ENCODE results near the gene MAFF. TPM values are rescaled to one million over a fixed set of nuclear protein-coding genes. Genes with fewer than 3 reads are reported as not detected.
A peak's percentile ranks its signal among the peaks of the same experiment; 100 is the strongest.

MAFF gene
- total and polyA plus RNA-seq, 9 of the 15 experiments (the other 6 are each of a cell fraction or from before 2014, with no cell fraction given) = 0.51 to 8.0 (median 5.4) TPM

DNA sequence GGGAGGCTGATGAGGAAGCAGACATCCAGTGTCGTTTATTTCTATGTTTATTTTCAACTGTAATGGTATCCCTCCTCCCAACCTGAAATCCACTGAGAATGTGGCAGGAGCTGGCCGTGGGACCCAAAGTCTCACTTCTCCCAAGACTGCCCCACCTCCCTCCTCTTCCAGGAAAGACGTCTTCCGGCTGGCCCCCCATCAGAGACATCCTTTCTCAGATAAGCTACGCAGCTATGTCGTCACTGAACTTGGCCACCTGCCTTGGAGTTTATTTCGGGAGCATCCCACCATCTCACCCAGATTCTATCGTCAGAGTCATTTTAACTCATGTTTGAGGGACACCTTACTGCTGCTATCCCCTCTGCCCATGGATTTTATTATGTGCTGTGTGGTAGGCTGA, 57.1 kb downstream of the MAFF start (continued):
- TF ChIP-seq, protein P1, sequence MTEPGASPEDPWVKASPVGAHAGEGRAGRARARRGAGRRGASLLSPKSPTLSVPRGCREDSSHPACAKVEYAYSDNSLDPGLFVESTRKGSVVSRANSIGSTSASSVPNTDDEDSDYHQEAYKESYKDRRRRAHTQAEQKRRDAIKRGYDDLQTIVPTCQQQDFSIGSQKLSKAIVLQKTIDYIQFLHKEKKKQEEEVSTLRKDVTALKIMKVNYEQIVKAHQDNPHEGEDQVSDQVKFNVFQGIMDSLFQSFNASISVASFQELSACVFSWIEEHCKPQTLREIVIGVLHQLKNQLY (CRISPR knock-in tag; conservative IDR thresholded peaks at IDR 0.05) = no peak
- TF ChIP-seq, protein P2, sequence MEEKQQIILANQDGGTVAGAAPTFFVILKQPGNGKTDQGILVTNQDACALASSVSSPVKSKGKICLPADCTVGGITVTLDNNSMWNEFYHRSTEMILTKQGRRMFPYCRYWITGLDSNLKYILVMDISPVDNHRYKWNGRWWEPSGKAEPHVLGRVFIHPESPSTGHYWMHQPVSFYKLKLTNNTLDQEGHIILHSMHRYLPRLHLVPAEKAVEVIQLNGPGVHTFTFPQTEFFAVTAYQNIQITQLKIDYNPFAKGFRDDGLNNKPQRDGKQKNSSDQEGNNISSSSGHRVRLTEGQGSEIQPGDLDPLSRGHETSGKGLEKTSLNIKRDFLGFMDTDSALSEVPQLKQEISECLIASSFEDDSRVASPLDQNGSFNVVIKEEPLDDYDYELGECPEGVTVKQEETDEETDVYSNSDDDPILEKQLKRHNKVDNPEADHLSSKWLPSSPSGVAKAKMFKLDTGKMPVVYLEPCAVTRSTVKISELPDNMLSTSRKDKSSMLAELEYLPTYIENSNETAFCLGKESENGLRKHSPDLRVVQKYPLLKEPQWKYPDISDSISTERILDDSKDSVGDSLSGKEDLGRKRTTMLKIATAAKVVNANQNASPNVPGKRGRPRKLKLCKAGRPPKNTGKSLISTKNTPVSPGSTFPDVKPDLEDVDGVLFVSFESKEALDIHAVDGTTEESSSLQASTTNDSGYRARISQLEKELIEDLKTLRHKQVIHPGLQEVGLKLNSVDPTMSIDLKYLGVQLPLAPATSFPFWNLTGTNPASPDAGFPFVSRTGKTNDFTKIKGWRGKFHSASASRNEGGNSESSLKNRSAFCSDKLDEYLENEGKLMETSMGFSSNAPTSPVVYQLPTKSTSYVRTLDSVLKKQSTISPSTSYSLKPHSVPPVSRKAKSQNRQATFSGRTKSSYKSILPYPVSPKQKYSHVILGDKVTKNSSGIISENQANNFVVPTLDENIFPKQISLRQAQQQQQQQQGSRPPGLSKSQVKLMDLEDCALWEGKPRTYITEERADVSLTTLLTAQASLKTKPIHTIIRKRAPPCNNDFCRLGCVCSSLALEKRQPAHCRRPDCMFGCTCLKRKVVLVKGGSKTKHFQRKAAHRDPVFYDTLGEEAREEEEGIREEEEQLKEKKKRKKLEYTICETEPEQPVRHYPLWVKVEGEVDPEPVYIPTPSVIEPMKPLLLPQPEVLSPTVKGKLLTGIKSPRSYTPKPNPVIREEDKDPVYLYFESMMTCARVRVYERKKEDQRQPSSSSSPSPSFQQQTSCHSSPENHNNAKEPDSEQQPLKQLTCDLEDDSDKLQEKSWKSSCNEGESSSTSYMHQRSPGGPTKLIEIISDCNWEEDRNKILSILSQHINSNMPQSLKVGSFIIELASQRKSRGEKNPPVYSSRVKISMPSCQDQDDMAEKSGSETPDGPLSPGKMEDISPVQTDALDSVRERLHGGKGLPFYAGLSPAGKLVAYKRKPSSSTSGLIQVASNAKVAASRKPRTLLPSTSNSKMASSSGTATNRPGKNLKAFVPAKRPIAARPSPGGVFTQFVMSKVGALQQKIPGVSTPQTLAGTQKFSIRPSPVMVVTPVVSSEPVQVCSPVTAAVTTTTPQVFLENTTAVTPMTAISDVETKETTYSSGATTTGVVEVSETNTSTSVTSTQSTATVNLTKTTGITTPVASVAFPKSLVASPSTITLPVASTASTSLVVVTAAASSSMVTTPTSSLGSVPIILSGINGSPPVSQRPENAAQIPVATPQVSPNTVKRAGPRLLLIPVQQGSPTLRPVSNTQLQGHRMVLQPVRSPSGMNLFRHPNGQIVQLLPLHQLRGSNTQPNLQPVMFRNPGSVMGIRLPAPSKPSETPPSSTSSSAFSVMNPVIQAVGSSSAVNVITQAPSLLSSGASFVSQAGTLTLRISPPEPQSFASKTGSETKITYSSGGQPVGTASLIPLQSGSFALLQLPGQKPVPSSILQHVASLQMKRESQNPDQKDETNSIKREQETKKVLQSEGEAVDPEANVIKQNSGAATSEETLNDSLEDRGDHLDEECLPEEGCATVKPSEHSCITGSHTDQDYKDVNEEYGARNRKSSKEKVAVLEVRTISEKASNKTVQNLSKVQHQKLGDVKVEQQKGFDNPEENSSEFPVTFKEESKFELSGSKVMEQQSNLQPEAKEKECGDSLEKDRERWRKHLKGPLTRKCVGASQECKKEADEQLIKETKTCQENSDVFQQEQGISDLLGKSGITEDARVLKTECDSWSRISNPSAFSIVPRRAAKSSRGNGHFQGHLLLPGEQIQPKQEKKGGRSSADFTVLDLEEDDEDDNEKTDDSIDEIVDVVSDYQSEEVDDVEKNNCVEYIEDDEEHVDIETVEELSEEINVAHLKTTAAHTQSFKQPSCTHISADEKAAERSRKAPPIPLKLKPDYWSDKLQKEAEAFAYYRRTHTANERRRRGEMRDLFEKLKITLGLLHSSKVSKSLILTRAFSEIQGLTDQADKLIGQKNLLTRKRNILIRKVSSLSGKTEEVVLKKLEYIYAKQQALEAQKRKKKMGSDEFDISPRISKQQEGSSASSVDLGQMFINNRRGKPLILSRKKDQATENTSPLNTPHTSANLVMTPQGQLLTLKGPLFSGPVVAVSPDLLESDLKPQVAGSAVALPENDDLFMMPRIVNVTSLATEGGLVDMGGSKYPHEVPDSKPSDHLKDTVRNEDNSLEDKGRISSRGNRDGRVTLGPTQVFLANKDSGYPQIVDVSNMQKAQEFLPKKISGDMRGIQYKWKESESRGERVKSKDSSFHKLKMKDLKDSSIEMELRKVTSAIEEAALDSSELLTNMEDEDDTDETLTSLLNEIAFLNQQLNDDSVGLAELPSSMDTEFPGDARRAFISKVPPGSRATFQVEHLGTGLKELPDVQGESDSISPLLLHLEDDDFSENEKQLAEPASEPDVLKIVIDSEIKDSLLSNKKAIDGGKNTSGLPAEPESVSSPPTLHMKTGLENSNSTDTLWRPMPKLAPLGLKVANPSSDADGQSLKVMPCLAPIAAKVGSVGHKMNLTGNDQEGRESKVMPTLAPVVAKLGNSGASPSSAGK (IDR thresholded peaks at IDR 0.05) = no peak
- TF ChIP-seq NONO (IDR thresholded peaks at IDR 0.05; ENCODE audit: low read depth in 2 of 2, low read length in 1 of 2) = no peak
- TF ChIP-seq ATF1 (CRISPR knock-in tag; IDR thresholded peaks at IDR 0.05) = no peak
- peak; percentile 32; the same call in 1 of the 2 replicates for TF ChIP-seq ATF1 (tag; IDR thresholded peaks at IDR 0.05)
